ENCODE measurements around the gene ANXA9. TPM values are rescaled to one million over a fixed set of nuclear protein-coding genes. Genes with fewer than 3 reads are reported as not detected.

Gene ANXA9
- total RNA-seq, 1 donor from 2014 or later, result not detected

GRCh38 chr1:150997126-150997872, 15.2 kb downstream of the ANXA9 start:
- no peaks in the 10 kb centered on the region for H3K79me2 ChIP-seq (ENCODE audit: low read depth)
- Mint-ChIP-seq H3K4me3 (no peak overlapping the region), H3K27me3 (ENCODE audit: insufficient read depth, low read depth) (peaks cover 3% of the 10 kb centered on the region), H3K4me1 (peaks cover 6% of the 10 kb centered on the region), H3K27ac (no peak overlapping the region), H3K9me3 (no peaks in the 10 kb centered on the region), H3K36me3 (peaks cover 15% of the 10 kb centered on the region)
- H2AFZ ChIP-seq (replicated peaks), result no peak overlapping the region
- no peaks in the 10 kb centered on the region for H3K27me3 ChIP-seq
- TF ChIP-seq EZH2 (IDR thresholded peaks at IDR 0.05) (no peak), CTCF (IDR thresholded peaks at IDR 0.05) (no peak)
- peaks cover 3% of the 10 kb centered on the region for H3K4me1 ChIP-seq
- H3K9ac ChIP-seq, result no peak overlapping the region
- H3K4me2 ChIP-seq, result no peak overlapping the region
- H3K4me3 ChIP-seq, result no peak overlapping the region
- no peak overlapping the region for H3K27ac ChIP-seq
- no peaks in the 10 kb centered on the region for H3K36me3 ChIP-seq
- no peak for DNase-seq (ENCODE audit: low spot score)
- H3K9me3 ChIP-seq (ENCODE audit: low read depth), result no peaks in the 10 kb centered on the region
- H4K20me1 ChIP-seq (ENCODE audit: low read depth), result no peaks in the 10 kb centered on the region
- no peaks in the 10 kb centered on the region for H3F3A ChIP-seq (ENCODE audit: low read depth)

- no peak for TF ChIP-seq EZH2phosphoT487 (IDR thresholded peaks at IDR 0.05)
- Mint-ChIP-seq H3K27ac (no peak overlapping the region), H3K9me3 (no peaks in the 10 kb centered on the region), H3K27me3 (ENCODE audit: insufficient read depth, low read depth) (peaks cover 3% of the 10 kb centered on the region), H3K36me3 (peaks cover 18% of the 10 kb centered on the region), H3K4me1 (peaks cover 10% of the 10 kb centered on the region), H3K4me3 (no peak overlapping the region)
- Histone ChIP-seq H3K79me2 (ENCODE audit: low read depth) (no peaks in the 10 kb centered on the region), H3K27ac (no peak overlapping the region), H3K9ac (no peak overlapping the region), H4K20me1 (ENCODE audit: low read depth) (no peaks in the 10 kb centered on the region), H3K4me1 (peaks cover 3% of the 10 kb centered on the region), H3F3A (ENCODE audit: low read depth) (no peaks in the 10 kb centered on the region), H3K36me3 (no peaks in the 10 kb centered on the region), H3K4me2 (no peak overlapping the region), H3K9me3 (ENCODE audit: low read depth) (no peaks in the 10 kb centered on the region), H3K27me3 (no peaks in the 10 kb centered on the region), H2AFZ (replicated peaks) (no peak overlapping the region), H3K4me3 (no peak overlapping the region)
- DNase-seq (ENCODE audit: low spot score), result no peak
Observed at GRCh38 chr1:150997949-150998348, 15.9 kb downstream of the ANXA9 start.

- Mint-ChIP-seq H3K9me3 (no peaks in the 10 kb centered on the region), H3K36me3 (peaks cover 18% of the 10 kb centered on the region), H3K4me3 (no peak overlapping the region), H3K27ac (no peak overlapping the region), H3K4me1 (peaks cover 12% of the 10 kb centered on the region), H3K27me3 (ENCODE audit: insufficient read depth, low read depth) (peaks cover 3% of the 10 kb centered on the region)
- DNase-seq (ENCODE audit: low spot score), result no peak
- no peaks in the 10 kb centered on the region for H3K79me2 ChIP-seq (ENCODE audit: low read depth)
- H2AFZ ChIP-seq (replicated peaks), result no peak overlapping the region
- no peak for TF ChIP-seq EZH2 (IDR thresholded peaks at IDR 0.05)
- no peak for TF ChIP-seq CTCF (IDR thresholded peaks at IDR 0.05)
- no peak for TF ChIP-seq EZH2phosphoT487 (IDR thresholded peaks at IDR 0.05)
- H3K9ac ChIP-seq, result no peak overlapping the region
- no peaks in the 10 kb centered on the region for H3K36me3 ChIP-seq
- H3K4me3 ChIP-seq, result no peak overlapping the region
- H3F3A ChIP-seq (ENCODE audit: low read depth), result no peaks in the 10 kb centered on the region
- H3K4me2 ChIP-seq, result no peak overlapping the region
- no peaks in the 10 kb centered on the region for H3K9me3 ChIP-seq (ENCODE audit: low read depth)
- H4K20me1 ChIP-seq (ENCODE audit: low read depth), result no peaks in the 10 kb centered on the region
- peaks cover 3% of the 10 kb centered on the region for H3K4me1 ChIP-seq
- no peak overlapping the region for H3K27ac ChIP-seq
- no peaks in the 10 kb centered on the region for H3K27me3 ChIP-seq
Observed at GRCh38 chr1:150999051-150999674, 17.1 kb downstream of the ANXA9 start.

GRCh38 chr1:150999926-151000325, 17.8 kb downstream of the ANXA9 start:
- Histone ChIP-seq H3K36me3 (no peaks in the 10 kb centered on the region), H3F3A (ENCODE audit: low read depth) (no peaks in the 10 kb centered on the region), H4K20me1 (ENCODE audit: low read depth) (no peaks in the 10 kb centered on the region), H3K4me3 (no peak overlapping the region), H3K27ac (no peak overlapping the region), H3K4me2 (no peak overlapping the region), H2AFZ (replicated peaks) (no peak overlapping the region), H3K4me1 (peaks cover 3% of the 10 kb centered on the region), H3K27me3 (no peaks in the 10 kb centered on the region), H3K79me2 (ENCODE audit: low read depth) (no peaks in the 10 kb centered on the region), H3K9me3 (ENCODE audit: low read depth) (no peaks in the 10 kb centered on the region), H3K9ac (no peak overlapping the region)
- Mint-ChIP-seq H3K9me3 (no peaks in the 10 kb centered on the region), H3K27ac (no peak overlapping the region), H3K4me3 (no peak overlapping the region), H3K27me3 (ENCODE audit: insufficient read depth, low read depth) (peaks cover 3% of the 10 kb centered on the region), H3K4me1 (peaks cover 18% of the 10 kb centered on the region), H3K36me3 (peaks cover 18% of the 10 kb centered on the region)
- DNase-seq (ENCODE audit: low spot score), result no peak
- TF ChIP-seq EZH2 (IDR thresholded peaks at IDR 0.05) (no peak), CTCF (IDR thresholded peaks at IDR 0.05) (no peak), EZH2phosphoT487 (IDR thresholded peaks at IDR 0.05) (no peak)
